ENCODE measurements around the gene SERINC4. TPM values are rescaled to one million over a fixed set of nuclear protein-coding genes. Genes with fewer than 3 reads are reported as not detected.
A peak's percentile ranks its signal among the peaks of the same experiment; 100 is the strongest.

The SERINC4 gene
- total and polyA plus RNA-seq, 9 of the 15 experiments (the other 6 are each of a cell fraction or from before 2014, with no cell fraction given): 0.14 to 0.86 (median 0.18) TPM; not detected in 2

- peak; percentile 73 for TF ChIP-seq GABPB1 (CRISPR knock-in tag; IDR thresholded peaks at IDR 0.05)
- no peak for TF ChIP-seq HSF4 (CRISPR knock-in tag; IDR thresholded peaks at IDR 0.05; ENCODE audit: borderline replicate concordance)
- TF ChIP-seq ESRRA (IDR thresholded peaks at IDR 0.05; ENCODE audit: borderline replicate concordance, low read depth): peak; percentile 53; the same call in 1 of the 2 replicates
- no peak for TF ChIP-seq HLTF (IDR thresholded peaks at IDR 0.05)
- no peak for TF ChIP-seq EZH2 (IDR thresholded peaks at IDR 0.05; ENCODE audit: borderline replicate concordance, low read depth, low read length)
- TF ChIP-seq SRSF3 (IDR thresholded peaks at IDR 0.05; ENCODE audit: insufficient read depth, low read length): no peak
- TF ChIP-seq IFI16 (CRISPR knock-in tag; IDR thresholded peaks at IDR 0.05): no peak
- no peak for TF ChIP-seq HMBOX1 (IDR thresholded peaks at IDR 0.05)
- no peak for TF ChIP-seq XRCC5 (IDR thresholded peaks at IDR 0.05; ENCODE audit: low read depth, low read length)
- TF ChIP-seq ZNF717 (CRISPR knock-in tag; IDR thresholded peaks at IDR 0.05): no peak
- TF ChIP-seq KAT7 (CRISPR knock-in tag; IDR thresholded peaks at IDR 0.05; ENCODE audit: borderline replicate concordance): 0 out of 2 replicates have a peak, but pooled peaks have one; percentile 50
- TF ChIP-seq PCBP1 (IDR thresholded peaks at IDR 0.05; ENCODE audit: low read depth, low read length, poor library complexity, severe bottlenecking): no peak
- TF ChIP-seq, protein P1, sequence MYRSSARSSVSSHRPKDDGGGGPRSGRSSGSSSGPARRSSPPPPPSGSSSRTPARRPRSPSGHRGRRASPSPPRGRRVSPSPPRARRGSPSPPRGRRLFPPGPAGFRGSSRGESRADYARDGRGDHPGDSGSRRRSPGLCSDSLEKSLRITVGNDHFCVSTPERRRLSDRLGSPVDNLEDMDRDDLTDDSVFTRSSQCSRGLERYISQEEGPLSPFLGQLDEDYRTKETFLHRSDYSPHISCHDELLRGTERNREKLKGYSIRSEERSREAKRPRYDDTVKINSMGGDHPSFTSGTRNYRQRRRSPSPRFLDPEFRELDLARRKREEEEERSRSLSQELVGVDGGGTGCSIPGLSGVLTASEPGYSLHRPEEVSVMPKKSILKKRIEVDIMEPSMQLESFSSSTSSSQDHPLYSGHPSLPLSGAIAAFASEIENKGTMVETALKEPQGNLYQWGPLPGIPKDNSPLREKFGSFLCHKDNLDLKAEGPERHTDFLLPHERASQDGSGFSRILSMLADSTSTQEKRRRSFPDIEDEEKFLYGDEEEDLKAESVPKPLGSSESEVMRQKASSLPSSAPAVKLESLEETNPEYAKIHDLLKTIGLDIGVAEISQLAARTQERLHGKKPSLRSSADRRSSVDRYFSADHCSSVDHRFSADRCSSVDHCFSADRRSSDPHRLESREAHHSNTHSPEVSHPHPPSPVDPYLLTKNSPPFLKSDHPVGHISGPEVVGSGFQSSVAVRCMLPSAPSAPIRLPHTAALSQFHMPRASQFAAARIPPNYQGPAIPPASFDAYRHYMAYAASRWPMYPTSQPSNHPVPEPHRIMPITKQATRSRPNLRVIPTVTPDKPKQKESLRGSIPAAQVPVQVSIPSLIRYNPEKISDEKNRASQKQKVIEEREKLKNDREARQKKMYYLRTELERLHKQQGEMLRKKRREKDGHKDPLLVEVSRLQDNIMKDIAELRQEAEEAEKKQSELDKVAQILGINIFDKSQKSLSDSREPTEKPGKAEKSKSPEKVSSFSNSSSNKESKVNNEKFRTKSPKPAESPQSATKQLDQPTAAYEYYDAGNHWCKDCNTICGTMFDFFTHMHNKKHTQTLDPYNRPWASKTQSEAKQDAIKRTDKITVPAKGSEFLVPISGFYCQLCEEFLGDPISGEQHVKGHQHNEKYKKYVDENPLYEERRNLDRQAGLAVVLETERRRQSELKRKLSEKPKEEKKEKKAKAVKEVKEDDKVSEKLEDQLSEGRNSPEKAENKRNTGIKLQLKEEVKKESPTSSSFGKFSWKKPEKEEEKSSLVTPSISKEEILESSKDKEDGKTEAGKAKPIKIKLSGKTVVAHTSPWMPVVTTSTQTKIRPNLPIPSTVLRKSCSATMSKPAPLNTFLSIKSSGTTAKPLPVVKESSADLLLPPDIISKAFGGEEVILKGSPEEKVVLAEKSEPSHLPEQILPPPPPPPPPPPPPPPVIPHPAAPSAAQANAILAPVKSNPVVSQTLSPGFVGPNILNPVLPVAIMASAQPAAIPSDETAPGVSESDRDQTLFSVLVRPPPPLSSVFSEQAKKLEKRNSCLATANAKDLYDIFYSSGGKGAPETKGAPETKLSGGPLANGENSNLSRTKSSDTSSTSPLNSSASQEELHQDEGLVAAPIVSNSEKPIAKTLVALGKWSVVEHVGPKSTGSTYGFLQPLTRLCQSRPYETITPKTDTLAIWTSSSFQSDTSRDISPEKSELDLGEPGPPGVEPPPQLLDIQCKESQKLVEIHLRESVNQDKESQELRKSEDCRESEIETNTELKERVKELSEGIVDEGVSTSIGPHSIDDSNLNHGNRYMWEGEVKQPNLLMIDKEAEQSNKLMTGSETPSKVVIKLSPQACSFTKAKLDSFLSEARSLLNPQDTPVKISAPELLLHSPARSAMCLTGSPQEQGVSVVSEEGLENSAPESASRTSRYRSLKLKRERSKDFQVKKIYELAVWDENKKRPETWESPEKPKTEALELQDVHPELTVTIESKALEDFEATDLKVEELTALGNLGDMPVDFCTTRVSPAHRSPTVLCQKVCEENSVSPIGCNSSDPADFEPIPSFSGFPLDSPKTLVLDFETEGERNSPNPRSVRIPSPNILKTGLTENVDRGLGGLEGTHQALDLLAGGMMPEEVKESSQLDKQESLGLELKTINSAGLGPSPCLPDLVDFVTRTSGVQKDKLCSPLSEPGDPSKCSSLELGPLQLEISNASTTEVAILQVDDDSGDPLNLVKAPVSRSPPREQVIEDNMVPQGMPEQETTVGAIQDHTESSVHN (IDR thresholded peaks at IDR 0.05; ENCODE audit: borderline replicate concordance in 1 of 2, low read depth in 1 of 2): 0 out of 4 replicates have a peak, but pooled peaks of 1 of the 2 experiments have one; percentile 25
- TF ChIP-seq RBM34 (IDR thresholded peaks at IDR 0.05; ENCODE audit: borderline replicate concordance, insufficient read depth, low read length): no peak
- no peak for TF ChIP-seq ETS2 (tag; IDR thresholded peaks at IDR 0.05; ENCODE audit: borderline replicate concordance, poor library complexity, severe bottlenecking)
- TF ChIP-seq DACH1 (IDR thresholded peaks at IDR 0.05; ENCODE audit: partially characterized antibody): peak; percentile 6
- 0 out of 2 replicates have a peak, but pooled peaks have one; percentile 5 for TF ChIP-seq PHTF2 (CRISPR knock-in tag; IDR thresholded peaks at IDR 0.05)
- TF ChIP-seq SIX5 (IDR thresholded peaks at IDR 0.05; ENCODE audit: borderline replicate concordance in 1 of 2, insufficient read depth in 1 of 2, low read depth in 1 of 2, low read length in 2 of 2): no peak
Measured at GRCh38 chr15:43826508-43827341, 26.7 kb upstream of the SERINC4 start, which contains the start of gene WDR76 (continued).
